NCI-H345 (cell line): Measurements from ENCODE around the gene ALDH3B2.
A peak's percentile ranks its signal among the peaks of the same experiment; 100 is the strongest.
"Not testable (repeated sequence)": the region's sequence is repeated elsewhere in the genome, so short reads cannot be mapped to it uniquely, and the experiment has no call there.

Experiments used
- DNase-seq: peaks from one replicate; lab custom pipeline; 2025; lab: John Stamatoyannopoulos, UW

ALDH3B2 gene

DNA sequence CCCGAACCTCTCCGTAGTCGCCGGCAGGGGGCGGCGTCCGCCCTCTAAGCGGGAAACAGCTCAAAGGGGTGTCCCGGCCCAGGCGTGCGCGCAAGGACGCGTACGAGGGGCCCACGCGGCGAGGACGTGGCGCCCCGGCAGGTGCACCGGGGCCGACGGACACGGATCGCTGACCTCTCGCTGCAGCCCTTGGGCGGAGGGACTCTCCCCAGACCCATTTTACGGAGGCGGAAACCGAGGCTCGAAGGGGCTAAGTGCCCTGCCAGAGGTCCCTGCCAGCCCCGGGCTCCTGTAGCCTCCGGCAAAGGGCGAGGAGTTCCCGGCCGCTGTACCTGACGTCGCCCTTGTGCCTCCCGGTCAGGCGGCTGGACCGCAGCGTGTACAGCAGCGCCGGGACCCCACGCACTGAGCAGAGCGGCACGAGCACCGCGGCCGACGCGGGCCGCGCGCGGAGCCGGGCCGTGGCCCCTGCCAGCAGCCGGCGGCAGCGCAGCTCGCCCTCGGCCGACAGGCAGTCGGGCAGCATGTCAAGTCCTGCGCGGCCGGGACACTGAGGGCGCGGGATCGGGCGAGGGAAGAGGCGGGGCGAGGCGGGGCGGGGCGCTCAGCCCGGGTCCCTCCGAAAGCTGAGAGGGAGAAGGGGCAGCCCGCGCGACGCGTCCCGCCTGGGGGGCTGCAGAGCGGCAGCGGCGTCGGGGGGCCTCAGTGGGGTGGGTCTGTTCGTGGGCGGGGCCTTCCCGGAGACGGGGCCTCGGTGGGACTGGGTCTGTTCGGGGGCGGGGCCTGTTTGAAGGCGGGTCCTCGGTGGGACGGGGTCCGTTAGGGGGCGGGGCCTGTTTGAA, 44.8 kb downstream of the ALDH3B2 start, which contains the start of gene NUDT8:
Gene NUDT8, minus strand, starts transcription at position 552 of the 842 bp plus-strand sequence. Its CDS starts 26 bp downstream, at position 526.
- peak; percentile 70 for DNase-seq

DNA sequence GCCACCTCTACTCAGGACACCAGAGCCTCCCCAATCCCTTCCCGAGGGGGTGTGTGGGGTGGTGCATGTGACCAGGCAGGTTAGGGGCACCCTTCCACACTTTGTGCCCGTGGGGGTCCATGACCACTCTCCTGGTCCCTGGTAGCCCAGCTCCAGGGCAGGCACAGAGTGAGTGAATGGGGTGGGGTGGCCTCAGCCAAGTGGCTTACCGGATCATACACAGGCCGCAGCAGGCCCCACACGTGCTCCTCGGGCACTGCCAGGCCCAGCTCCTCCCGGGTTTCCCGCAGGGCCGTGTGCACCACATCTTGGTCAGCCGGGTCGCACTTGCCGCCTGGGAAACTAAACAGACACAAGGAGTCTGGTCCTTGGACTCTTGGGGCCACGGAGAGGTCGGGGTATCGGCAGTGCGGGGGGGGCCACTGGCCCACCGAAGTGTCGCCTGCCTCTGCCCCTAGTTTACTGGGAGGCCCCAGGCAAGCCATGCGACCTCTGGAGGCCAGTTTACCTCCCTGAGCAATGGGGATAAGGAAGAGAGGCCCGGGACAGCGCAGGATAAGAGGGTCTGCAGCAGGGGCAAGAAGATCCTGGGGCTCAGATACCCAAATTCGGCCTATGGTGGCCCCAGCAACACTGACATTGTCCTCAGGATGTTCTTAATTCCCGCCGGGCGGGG, 45.6 kb downstream of the ALDH3B2 start:
- DNase-seq: no peak

DNA sequence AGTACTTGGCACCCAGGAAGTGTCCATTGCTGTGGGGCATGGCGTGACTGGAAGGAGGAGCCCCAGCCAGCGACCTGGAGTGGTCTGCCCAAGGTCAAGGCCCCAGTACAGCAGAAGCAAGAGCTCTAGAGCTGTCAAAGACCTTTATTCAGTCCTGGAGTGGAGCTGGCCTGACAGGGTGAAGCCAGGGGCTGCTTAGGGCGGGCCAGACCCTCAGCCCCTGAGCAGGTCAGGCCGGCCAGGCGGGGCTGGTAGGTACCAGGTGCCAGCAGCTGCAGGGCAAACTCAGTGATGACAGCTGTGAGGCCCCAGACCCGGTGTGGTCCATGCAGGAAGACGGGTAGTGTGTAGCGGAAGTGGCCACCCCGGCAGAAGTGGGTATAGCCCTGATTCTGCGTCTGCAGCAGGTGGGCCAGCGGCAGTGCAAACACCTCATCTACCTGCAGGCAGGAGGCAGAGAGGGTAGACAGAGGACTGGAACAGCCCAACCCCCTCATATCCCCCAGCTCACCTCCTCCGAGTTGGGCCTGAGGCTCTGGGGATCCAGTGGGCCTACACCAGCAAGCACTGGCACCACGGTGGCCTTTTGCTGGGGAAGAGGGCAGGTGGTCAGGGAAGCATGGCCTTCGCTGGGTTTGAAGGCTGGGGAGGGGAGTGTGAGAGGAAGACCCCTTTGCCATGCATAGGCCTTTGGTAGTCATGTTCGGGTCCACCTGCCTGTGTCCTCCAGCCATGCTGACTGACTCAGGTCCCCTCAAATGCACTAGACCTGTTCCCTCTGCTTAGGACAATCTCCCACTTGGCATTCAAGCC, 46.4 kb downstream of the ALDH3B2 start:
- no peak for DNase-seq

DNA sequence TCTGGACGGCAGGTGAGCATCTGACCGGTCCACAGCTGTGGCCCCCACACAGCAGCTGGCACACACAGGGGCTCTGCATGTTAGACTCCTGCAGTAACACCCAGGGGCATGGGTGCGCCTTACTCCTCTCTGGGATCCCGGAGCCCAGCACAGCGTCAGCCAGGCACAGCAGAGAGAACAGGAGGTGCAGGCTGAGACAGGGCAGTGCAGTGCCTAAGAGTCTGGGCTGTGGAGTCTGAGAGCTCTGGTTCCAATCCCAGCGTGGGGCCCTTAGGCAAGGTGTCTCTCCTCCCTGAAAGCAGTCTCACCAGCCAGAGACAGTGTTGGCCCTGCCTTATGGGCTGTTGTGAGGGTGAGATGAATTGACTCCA, 47.0 kb downstream of the ALDH3B2 start:
- no peak for DNase-seq

DNA sequence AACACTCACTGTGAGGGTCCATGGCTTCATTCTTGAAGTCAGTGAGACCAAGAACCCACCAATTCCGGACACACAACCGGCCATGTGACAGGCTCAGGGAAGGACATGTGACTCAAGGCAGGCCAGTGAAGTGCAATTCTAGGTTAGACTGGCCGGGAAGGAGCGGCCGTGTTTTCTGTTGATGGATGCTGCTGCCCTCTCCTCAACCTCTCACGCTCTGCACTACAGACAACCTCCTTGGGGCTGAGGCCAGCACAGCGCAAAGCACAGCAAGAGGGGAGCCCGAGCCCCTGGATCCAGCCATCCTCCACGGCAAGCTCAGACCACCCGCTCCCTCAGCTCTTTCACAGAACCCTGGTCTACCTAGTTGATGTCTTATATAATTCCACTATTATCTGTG, 47.5 kb downstream of the ALDH3B2 start:
- DNase-seq: no peak

DNA sequence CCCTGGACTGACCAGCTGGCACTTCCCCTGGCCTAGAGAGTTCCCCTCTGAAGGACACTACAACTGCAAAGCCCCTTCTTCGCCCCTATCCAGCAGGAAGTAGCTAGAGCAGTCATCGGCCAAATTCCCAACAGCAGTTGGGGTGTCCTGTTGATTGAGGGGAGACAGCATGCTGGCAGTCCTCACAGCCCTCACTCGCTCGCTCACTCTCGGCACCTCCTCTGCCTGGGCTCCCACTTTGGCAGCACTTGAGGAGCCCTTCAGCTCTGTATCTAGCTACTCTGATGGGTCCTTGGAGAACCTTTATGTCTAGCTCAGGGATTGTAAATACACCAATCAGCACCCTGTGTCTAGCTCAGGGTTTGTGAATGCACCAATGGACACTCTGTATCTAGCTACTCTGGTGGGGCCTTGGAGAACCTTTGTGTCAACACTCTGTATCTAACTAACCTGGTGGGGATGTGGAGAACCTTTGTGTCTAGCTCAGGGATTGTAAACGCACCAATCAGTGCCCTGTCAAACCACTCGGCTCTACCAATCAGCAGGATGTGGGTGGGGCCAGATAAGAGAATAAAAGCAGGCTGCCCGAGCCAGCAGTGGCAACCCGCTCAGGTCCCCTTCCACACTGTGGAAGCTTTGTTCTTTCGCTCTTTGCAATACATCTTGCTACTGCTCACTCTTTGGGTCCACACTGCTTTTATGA, 48.1 kb downstream of the ALDH3B2 start:
- DNase-seq: not testable (repeated sequence)

DNA sequence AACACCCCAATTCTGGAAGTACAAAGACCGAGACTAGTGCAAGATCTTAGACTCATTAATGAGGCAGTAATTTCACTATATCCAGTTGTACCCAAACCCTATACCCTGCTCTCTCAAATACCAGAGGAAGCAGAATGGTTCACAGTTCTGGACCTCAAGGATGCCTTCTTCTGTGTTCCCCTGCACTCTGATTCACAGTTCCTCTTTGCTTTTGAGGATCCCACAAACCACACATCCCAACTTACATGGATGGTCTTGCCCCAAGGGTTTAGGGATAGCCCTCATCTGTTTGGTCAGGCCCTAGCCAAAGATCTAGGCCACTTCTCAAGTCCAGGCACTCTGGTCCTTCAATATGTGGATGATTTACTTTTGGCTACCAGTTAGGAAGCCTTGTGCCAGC, 50.6 kb downstream of the ALDH3B2 start:
- not testable (repeated sequence) for DNase-seq

DNA sequence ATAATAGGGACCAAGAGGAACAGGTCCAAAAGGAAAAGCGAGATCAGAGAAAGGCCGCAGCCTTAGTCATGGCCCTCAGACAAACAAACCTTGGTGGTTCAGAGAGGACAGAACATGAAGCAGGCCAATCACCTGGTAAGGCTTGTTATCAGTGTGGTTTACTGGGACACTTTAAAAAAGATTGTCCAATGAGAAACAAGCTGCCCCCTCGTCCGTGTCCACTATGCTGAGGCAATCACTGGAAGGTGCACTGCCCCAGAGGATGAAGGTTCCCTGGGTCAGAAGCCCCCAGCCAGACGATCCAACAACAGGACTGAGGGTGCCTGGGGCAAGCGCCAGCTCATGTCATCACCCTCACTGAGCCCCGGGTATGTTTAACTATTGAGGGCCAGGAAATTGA, 51.5 kb downstream of the ALDH3B2 start:
- DNase-seq: not testable (repeated sequence)

DNA sequence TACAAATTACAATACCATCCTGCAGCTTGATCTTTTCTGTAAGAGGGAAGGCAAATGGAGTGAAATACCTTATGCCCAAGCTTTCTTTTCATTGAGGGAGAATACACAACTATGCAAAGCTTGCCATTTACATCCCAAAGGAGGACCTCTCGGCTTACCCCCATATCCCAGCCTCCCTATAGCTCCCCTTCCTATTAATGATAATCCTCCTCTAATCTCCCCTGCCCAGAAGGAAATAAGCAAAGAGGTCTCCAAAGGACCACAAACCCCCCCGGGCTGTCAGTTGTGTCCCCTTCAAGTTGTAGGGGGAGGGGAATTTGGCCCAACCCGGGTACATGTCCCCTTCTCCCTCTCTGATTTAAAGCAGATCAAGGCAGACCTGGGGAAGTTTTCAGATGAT, 52.5 kb downstream of the ALDH3B2 start:
- DNase-seq: not testable (repeated sequence)

DNA sequence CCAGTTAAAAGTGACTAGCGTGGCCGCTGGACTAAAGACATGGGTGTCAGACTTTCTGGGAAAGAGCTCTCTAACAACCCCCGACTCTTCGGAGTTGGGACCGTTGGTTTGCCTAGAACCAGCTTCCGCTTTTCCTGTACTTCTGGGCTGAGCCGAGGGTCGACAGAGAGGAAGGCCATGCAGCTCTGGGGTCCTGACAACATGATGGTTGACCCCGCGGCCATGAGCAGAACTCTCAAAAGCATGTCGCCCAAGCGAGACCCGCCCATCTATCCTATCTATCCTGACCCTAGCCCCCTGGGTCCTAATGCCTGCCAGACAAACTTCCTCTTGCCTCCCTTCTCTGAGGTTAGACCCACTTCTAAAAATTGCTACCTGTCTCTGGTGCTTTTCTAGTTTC, 53.8 kb downstream of the ALDH3B2 start:
- not testable (repeated sequence) for DNase-seq

DNA sequence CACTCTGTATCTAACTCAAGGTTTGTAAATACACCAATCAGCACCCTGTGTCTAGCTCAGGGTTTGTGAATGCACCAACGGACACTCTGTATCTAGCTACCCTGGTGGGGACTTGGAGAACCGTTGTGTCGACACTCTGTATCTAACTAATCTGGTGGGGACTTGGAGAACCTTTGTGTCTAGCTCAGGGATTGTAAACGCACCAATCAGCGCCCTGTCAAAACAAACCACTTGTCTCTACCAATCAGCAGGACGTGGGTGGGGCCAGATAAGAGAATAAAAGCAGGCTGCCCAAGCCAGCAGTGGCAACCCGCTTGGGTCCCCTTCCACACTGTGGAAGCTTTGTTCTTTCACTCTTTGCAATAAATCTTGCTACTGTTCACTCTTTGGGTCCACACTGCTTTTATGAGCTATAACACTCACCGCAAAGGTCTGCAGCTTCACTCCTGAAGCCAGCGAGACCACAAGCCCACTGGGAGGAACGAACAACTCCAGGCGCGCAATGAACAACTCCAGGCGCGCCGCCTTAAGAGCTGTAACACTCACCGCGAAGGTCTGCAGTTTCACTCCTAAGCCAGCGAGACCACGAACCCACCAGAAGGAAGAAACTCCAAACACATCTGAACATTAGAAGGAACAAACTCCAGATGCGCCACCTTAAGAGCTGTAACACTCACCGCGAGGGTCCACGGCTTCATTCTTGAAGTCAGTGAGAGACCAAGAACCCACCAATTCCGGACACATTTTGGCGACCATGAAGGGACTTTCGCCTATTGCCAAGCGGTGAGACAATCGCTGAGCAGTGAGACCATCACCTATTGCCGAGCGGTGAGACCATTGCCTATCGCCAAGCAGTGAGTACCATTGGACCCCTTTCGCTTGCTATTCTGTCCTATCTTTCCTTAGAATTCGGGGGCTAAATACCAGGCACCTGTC, 54.5 kb downstream of the ALDH3B2 start:
- not testable (repeated sequence) for DNase-seq

DNA sequence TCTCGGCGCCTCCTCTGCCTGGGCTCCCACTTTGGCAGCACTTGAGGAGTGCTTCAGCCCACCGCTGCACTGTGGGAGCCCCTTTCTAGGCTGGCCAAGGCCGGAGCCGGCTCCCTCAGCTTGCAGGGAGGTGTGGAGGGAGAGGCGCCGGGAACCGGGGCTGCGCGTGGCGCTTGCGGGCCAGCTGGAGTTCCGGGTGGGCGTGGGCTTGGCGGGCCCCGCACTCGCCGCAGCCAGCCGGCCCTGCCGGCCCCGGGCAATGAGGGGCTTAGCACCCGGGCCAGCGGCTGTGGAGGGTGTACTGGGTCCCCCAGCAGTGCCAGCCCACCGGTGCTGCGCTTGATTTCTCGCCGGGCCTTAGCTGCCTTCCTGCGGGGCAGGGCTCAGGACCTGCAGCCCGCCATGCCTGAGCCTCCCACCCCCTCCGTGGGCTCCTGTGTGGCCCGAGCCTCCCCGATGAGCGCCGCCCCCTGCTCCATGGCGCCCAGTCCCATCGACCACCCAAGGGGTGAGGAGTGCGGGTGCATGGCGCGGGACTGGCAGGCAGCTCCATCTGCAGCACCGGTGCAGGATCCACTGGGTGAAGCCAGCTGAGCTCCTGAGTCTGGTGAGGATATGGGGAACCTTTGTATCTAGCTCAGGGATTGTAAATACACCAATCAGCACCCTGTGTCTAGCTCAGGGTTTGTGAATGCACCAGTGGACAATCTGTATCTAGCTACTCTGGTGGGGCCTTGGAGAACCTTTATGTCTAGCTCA, 55.3 kb downstream of the ALDH3B2 start:
- not testable (repeated sequence) for DNase-seq

DNA sequence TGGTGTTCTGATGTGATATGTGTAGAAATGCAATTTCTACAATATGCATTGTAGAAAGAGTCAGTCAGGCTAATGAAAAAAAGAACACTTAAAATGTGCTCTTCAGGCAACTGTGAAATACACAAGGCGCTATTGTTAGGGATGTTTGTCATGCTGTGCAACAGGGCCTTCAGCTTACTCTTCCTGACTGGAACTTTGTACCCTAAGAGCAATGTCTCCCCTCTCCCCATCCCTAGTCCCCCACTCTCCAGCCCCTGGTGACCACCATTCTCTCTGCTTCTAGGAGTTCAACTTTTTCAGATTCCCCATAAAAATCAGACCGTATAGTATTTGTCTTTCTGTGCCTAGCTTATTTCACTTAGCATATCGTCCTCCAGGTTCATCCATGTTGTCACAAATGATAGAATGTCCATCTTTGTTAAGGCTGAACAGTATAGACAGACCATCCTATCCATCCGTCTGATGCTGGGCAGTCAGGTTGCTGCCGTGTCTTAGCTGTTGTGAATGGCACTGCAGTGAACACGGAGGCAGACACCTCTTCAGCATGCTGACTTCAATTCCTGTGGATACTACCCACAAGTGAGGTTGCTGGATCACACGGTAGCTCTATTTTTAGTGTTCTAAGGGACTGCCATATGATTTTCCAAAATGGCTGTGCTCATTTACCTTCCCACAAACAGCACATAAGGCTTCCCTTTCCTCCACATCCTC, 57.0 kb downstream of the ALDH3B2 start:
- no peak for DNase-seq

DNA sequence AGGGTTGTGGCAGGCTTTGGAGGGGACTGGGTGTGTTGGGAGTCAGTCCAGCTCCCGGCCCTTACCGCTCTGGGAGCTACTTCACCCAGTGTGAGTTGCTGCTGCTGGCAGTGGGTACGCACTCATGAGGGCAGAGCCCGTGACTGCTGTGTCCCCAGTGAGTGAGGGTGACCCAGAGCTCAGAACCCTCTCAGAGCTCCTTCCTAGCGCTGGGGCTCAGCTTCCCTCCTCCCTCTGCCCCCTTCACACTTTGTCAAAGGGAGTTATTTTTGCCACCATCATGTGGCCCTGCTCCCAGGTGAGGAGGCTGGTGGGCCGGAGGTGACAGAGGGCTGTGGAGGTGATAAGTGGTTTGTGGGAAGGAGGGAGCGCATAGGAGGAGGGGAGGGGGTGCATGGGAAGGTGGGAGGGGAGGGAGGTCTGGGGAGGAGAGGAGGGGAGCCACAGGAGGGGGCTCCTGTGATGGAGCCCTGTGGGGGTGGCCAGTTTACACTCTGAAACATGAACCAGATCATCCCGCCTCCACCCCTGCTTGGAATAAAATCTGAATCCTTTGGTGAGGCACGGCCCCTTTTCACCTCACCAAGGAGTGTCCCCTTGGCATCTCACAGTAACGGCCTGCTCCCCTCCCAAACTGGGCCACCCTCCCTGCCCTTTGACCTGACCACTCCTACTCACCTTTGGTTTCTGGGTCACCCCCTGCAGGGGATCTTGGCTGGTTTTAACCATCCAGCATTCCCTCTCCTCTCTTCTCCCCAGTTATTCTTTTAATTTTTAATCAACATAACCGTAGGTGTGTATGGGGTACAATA, 57.8 kb downstream of the ALDH3B2 start:
- no peak for DNase-seq

DNA sequence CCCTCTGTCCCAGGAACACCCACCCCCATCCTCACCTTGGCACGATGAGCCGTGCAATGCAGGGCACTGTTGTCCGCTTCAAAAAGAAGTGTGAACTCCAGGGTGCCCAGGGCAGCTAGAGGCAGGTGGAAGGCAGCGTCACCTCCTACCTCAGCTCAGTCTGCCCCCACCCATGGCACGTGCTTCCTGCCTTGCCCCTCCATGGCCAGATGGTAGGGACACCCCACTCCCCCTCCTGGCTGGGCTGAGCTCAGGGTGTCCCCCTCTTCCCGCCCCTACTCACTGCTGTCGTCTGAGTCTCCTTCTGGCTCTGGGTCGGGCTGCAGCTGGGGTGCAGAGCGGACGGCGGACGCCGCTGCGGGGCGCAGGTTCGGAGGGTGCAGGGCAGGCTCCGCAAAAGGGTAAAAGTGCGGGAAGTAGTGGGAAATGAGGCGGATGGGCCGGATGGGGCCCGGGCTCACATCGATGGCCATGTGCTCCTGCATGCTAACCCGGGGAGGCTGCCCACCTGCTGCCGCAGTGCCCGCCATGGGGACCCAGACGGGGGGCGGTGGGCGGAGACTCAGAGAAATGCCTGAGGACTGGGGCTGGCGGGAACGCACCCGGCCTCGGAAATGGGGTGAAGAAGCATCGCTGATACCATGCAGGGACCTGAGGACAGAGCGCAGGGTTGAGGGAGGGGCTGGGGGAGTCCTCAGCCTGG, 58.5 kb downstream of the ALDH3B2 start:
- DNase-seq: no peak

DNA sequence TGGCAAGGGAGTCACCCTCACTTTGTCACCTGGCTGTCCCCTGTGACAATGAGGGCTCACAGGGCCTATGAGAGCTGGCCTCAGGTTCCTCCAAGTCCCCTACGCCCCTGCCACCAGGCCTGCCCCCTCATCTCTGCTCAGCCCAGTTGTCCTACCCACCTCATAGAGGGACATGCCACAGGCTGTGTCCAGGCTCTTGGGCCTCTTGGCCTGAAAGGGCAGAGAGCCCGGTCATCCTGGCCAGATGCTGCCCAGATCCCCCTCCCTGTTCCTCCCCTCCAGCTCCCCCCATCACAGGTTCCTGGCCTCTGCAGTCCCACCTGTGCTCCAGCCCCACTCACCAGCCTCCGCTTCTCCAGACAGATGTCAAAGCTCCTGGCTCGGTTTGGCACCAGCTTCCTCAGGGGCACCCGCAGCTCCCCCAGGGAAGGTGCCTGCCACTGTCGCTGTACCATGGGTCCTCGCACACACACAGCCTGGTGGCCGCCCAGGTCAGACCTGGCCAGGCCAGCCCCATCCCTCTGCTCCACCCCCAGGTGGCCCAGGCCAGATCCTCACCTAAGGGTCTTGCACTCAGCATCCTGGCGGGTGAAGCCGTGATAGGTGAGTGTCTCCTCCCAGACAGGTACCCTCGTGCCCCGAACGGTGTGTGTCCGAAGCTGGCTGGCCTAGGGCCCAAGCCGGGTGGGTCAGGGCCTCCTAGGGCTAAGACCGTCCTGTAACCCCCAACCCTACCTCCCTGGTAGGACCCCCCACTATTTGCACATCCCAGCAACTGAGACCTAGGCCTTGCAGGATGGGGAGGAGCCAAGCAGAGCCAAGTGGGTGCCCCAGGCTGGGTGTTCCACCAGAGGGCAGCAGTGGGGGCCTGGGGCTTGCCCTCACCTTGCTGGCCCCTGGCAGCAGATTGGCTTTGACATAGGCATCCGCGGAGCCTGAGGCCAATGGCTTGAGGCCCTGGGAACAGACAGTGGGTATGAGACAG, 59.4 kb downstream of the ALDH3B2 start:
- no peak for DNase-seq
